HL-60 (cell line): ENCODE data around the gene TBL3.

ENCODE experiments used
- DNase-seq, 2 experiments: peaks; one replicate each; pipeline ENCODE4 v3.0.0-alpha.2; 2010 to 2020; ENCODE audit warnings: low read depth in 1 of 2, low spot score in 1 of 2
- H3K27ac ChIP-seq: fragments of 250-450 bp; sonication (Bioruptor Pico); replicated peaks from 2 replicates; pipeline ENCODE4 v1.5.1; 2020; ENCODE audit warnings: mild to moderate bottlenecking, moderate library complexity
- H3K27me3 ChIP-seq: fragments of 250-450 bp; sonication (Bioruptor Pico); 2 replicates; pipeline ENCODE4 v1.5.1; 2021; ENCODE audit warnings: mild to moderate bottlenecking, moderate library complexity; ENCODE audit not compliant: insufficient read depth, poor library complexity, severe bottlenecking
- H3K4me3 ChIP-seq: replicated peaks from 2 replicates; pipeline ENCODE4 v1.5.1; 2011; ENCODE audit warnings: mild to moderate bottlenecking, control low read depth, low read length; ENCODE audit not compliant: insufficient read depth
- CTCF ChIP-seq: IDR thresholded peaks from one replicate; pipeline ENCODE4 v1.5.1; 2011; ENCODE audit warnings: low read length, control low read depth, inconsistent platforms; ENCODE audit not compliant: insufficient read depth
- GABPA ChIP-seq: IDR thresholded peaks from 2 replicates; pipeline ENCODE4 v1.6.1; 2012; ENCODE audit warnings: low read depth
- POLR2AphosphoS5 ChIP-seq: IDR thresholded peaks from 2 replicates; pipeline ENCODE4 v1.6.1; 2012; ENCODE audit warnings: low read depth
- SPI1 ChIP-seq: IDR thresholded peaks from 2 replicates; pipeline ENCODE4 v1.6.1; 2012; ENCODE audit warnings: low read depth, mild to moderate bottlenecking, borderline replicate concordance
- TF ChIP-seq, protein P1 (sequence below): IDR thresholded peaks from 2 replicates; pipeline ENCODE4 v1.6.1; 2012; ENCODE audit warnings: low read depth; ENCODE audit not compliant: insufficient replicate concordance

The TBL3 gene

GRCh38 chr16:2005646-2006045 lies 33.8 kb downstream of the TBL3 start:
- no peak overlapping the region for H3K27ac ChIP-seq
- H3K27me3 ChIP-seq = no peaks in the 10 kb centered on the region
- TF ChIP-seq, protein P1, sequence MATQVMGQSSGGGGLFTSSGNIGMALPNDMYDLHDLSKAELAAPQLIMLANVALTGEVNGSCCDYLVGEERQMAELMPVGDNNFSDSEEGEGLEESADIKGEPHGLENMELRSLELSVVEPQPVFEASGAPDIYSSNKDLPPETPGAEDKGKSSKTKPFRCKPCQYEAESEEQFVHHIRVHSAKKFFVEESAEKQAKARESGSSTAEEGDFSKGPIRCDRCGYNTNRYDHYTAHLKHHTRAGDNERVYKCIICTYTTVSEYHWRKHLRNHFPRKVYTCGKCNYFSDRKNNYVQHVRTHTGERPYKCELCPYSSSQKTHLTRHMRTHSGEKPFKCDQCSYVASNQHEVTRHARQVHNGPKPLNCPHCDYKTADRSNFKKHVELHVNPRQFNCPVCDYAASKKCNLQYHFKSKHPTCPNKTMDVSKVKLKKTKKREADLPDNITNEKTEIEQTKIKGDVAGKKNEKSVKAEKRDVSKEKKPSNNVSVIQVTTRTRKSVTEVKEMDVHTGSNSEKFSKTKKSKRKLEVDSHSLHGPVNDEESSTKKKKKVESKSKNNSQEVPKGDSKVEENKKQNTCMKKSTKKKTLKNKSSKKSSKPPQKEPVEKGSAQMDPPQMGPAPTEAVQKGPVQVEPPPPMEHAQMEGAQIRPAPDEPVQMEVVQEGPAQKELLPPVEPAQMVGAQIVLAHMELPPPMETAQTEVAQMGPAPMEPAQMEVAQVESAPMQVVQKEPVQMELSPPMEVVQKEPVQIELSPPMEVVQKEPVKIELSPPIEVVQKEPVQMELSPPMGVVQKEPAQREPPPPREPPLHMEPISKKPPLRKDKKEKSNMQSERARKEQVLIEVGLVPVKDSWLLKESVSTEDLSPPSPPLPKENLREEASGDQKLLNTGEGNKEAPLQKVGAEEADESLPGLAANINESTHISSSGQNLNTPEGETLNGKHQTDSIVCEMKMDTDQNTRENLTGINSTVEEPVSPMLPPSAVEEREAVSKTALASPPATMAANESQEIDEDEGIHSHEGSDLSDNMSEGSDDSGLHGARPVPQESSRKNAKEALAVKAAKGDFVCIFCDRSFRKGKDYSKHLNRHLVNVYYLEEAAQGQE = no peak
- TF ChIP-seq SPI1 (no peak), POLR2AphosphoS5 (no peak), GABPA (no peak), CTCF (no peak)
- no peak for DNase-seq
- H3K4me3 ChIP-seq = no peak overlapping the region

DNA sequence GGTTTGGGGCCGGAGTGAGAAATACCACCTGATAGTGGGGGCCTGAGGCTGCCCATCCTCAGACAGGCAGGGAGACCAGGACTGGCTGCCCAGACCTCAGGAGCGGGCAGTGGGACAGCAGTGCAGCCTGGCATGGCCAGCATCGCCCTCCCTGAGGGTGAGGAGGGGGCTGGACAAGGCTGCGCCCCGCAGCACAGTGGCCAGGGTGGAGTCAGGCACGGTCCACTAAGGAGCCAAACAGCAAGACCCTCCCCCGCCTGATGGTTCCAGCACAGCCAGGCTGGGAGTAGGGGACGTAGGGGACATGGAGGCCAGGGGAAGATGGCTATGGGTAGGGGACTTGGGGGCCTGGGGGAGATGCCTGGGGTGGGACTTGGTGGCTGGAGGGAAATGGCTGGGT lies 34.5 kb downstream of the TBL3 start:
- H3K27me3 ChIP-seq = no peaks in the 10 kb centered on the region
- TF ChIP-seq SPI1 (no peak), POLR2AphosphoS5 (no peak), GABPA (no peak), CTCF (no peak)
- TF ChIP-seq, protein P1 = no peak
- no peak for DNase-seq
- no peak overlapping the region for H3K27ac ChIP-seq
- H3K4me3 ChIP-seq = no peak overlapping the region

- Histone ChIP-seq H3K4me3 (peak overlapping the region; percentile 63), H3K27ac (peak overlapping the region; percentile 64), H3K27me3 (no peaks in the 10 kb centered on the region)
- no peak for TF ChIP-seq SPI1
- TF ChIP-seq POLR2AphosphoS5 = no peak
- TF ChIP-seq CTCF = no peak
- TF ChIP-seq GABPA = no peak
- TF ChIP-seq, protein P1 = no peak
- DNase-seq = no peak
These were observed 35.4 kb downstream of the TBL3 start for GRCh38 chr16:2007081-2007836.
